Neuronal stem cell (in vitro differentiated cells): ENCODE measurements around the gene NPAS4.

Experiments used
- DNase-seq: peaks from one replicate; pipeline ENCODE4 v3.0.0-alpha.2; 2013; ENCODE audit warnings: low spot score
- H2AFZ ChIP-seq: one replicate; pipeline ENCODE4 v1.6.1; 2013; ENCODE audit warnings: mild to moderate bottlenecking, low read length, inconsistent platforms
- H2AK5ac ChIP-seq: 2 replicates; pipeline ENCODE4 v1.6.1; 2013; ENCODE audit warnings: low read depth, mild to moderate bottlenecking, inconsistent platforms, low read length, moderate library complexity, mixed read lengths
- H2BK120ac ChIP-seq: 2 replicates; pipeline ENCODE4 v1.6.1; 2013; ENCODE audit warnings: low read depth, mild to moderate bottlenecking, inconsistent platforms, low read length, moderate library complexity, mixed read lengths
- H2BK12ac ChIP-seq: one replicate; pipeline ENCODE4 v1.6.1; 2013; ENCODE audit warnings: low read length, inconsistent platforms
- H2BK15ac ChIP-seq: 2 replicates; pipeline ENCODE4 v1.6.1; 2013; ENCODE audit warnings: mild to moderate bottlenecking, low read length, inconsistent platforms, mixed read lengths
- H2BK5ac ChIP-seq: one replicate; pipeline ENCODE4 v1.6.1; 2013; ENCODE audit warnings: inconsistent platforms, mild to moderate bottlenecking, low read length, moderate library complexity
- H3K14ac ChIP-seq: one replicate; pipeline ENCODE4 v1.6.1; 2013; ENCODE audit warnings: low read length, inconsistent platforms
- H3K18ac ChIP-seq: 2 replicates; pipeline ENCODE4 v1.6.1; 2013; ENCODE audit warnings: low read length, inconsistent platforms
- H3K23ac ChIP-seq: 2 replicates; pipeline ENCODE4 v1.6.1; 2013; ENCODE audit warnings: low read depth, mild to moderate bottlenecking, mixed read lengths, low read length, inconsistent platforms; ENCODE audit not compliant: poor library complexity
- H3K27ac ChIP-seq: replicated peaks from 3 replicates; pipeline ENCODE4 v1.5.1; 2013; ENCODE audit warnings: low read length, inconsistent platforms
- H3K27me3 ChIP-seq, 3 experiments: 2 replicates each; pipeline ENCODE4 v1.6.1; 2013; ENCODE audit warnings: low read length in 3 of 3, mild to moderate bottlenecking in 2 of 3, inconsistent platforms in 1 of 3, low read depth in 1 of 3, mixed read lengths in 1 of 3, moderate library complexity in 1 of 3; ENCODE audit not compliant: control insufficient read depth in 3 of 3, insufficient read depth in 3 of 3
- H3K36me3 ChIP-seq, 2 donors: replicated peaks in 1 of 2; 2 replicates each; pipeline ENCODE4 v1.6.1; 2013; ENCODE audit warnings: low read length in 2 of 2; ENCODE audit not compliant: control insufficient read depth in 2 of 2, insufficient read depth in 2 of 2
- H3K4ac ChIP-seq: 2 replicates; pipeline ENCODE4 v1.6.1; 2013; ENCODE audit warnings: inconsistent platforms, mild to moderate bottlenecking, low read length, moderate library complexity
- H3K4me1 ChIP-seq, 2 donors: 1 replicate in 1 of 2; 2 replicates in 1 of 2; pipeline ENCODE4 v1.6.1; 2013; ENCODE audit warnings: low read length in 2 of 2, low read depth in 1 of 2; ENCODE audit not compliant: control insufficient read depth in 2 of 2, insufficient read depth in 1 of 2
- H3K4me2 ChIP-seq: one replicate; pipeline ENCODE4 v1.6.1; 2013; ENCODE audit warnings: mild to moderate bottlenecking, low read length, inconsistent platforms; ENCODE audit not compliant: insufficient read depth, poor library complexity, severe bottlenecking
- H3K4me3 ChIP-seq, 2 donors: 2 replicates each; pipeline ENCODE4 v1.5.1; 2013; ENCODE audit warnings: low read length in 2 of 2, mild to moderate bottlenecking in 2 of 2, inconsistent platforms in 1 of 2, moderate library complexity in 1 of 2
- H3K79me1 ChIP-seq: one replicate; pipeline ENCODE4 v1.6.1; 2013; ENCODE audit warnings: low read depth, mild to moderate bottlenecking, inconsistent platforms, low read length, moderate library complexity
- H3K9ac ChIP-seq: one replicate; pipeline ENCODE4 v1.6.1; 2013; ENCODE audit warnings: mild to moderate bottlenecking, low read depth, low read length, inconsistent platforms; ENCODE audit not compliant: poor library complexity
- H3K9me3 ChIP-seq, 2 donors: replicated peaks in 1 of 2; 2 replicates each; pipeline versions ENCODE3 to v1.6.1; 2013; ENCODE audit warnings: low read length in 2 of 2, mild to moderate bottlenecking in 2 of 2, inconsistent platforms in 1 of 2, low read depth in 1 of 2, mixed read lengths in 1 of 2, moderate library complexity in 1 of 2; ENCODE audit not compliant: control insufficient read depth in 2 of 2, insufficient read depth in 1 of 2
- H4K8ac ChIP-seq: one replicate; pipeline ENCODE4 v1.6.1; 2013; ENCODE audit warnings: low read depth, mild to moderate bottlenecking, inconsistent platforms, low read length, moderate library complexity
- H4K91ac ChIP-seq: one replicate; pipeline ENCODE4 v1.6.1; 2013; ENCODE audit warnings: low read length, low read depth, mild to moderate bottlenecking, inconsistent platforms; ENCODE audit not compliant: poor library complexity
- WGBS, 2 donors: extraction: QIAGEN DNeasy Blood & Tissue Kit; methylation state at CpG; one replicate each; pipeline ENCODE4 v1.1.7; 2013; ENCODE audit warnings: missing lambda C conversion rate in 2 of 2, mixed read lengths in 1 of 2; ENCODE audit not compliant: insufficient read length in 2 of 2, insufficient replicate concordance in 1 of 2; ENCODE audit errors: extremely low coverage in 2 of 2; 5-methylcytosine and 5-hydroxymethylcytosine counted together

Gene NPAS4

DNA sequence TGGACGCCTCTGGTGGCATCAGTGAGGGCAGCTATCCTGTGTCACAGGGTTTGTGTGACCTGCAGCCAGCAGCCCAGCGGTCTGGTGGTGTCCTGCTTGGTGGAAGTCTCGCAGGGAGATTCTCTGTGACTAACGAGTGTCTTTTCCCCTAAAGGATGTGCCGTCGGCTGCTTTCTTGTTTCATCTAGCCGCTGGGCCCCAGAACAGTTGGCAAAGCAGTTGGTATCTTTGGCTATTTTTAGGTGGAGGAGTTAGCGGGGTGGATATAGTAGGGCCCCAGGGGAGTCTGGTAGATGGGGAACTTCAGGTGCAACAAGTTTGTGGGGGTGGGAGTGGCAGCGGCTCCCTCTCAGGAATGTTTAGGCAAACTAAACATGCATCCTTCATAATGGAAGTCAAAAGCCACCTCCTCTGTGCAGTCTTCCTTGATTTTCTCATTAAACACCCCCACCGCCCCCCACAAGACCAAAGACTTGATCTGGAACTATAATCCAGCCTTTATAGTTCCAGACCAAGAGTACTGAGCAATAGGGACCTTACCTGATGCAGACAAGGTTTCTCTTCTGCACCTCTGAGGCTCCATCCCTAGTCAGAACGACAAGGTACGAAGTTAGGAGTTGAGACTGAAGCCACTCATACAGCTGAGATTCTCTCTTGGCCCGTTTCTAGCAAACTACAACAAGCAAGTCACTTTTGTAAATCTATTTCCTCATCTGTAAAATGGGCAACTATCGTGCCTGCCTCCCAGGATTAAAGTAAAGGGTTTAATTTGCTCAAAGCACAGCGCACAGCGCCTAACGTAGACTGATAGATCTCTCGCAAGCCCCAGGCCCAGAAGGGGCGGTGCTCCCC is 44.8 kb downstream of the NPAS4 start:
- H2AFZ ChIP-seq, result peak overlapping the region; percentile 99
- peak overlapping the region; percentile 59 for H2BK5ac ChIP-seq
- no peak overlapping the region for H2BK15ac ChIP-seq
- no CpG with 5 or more reads among the region's 19 CpGs for WGBS, 2 donors
- peaks cover 2 to 16% of the 10 kb centered on the region in 2 donors for H3K36me3 ChIP-seq
- H3K18ac ChIP-seq, result peak overlapping the region; percentile 22
- H2BK12ac ChIP-seq, result peak overlapping the region; percentile 77
- H3K27me3 ChIP-seq, result no peaks in the 10 kb centered on the region
- no peak overlapping the region for H4K91ac ChIP-seq
- H3K4ac ChIP-seq, result no peak overlapping the region
- no peak overlapping the region for H3K14ac ChIP-seq
- H3K4me1 ChIP-seq, result peaks cover 13 to 26% of the 10 kb centered on the region in 2 donors
- no peak overlapping the region for H3K23ac ChIP-seq
- no peak overlapping the region for H4K8ac ChIP-seq
- no peak overlapping the region for H2BK120ac ChIP-seq
- H3K4me3 ChIP-seq, result peak overlapping the region; percentile 68 to 80
- H3K27ac ChIP-seq, result peak overlapping the region; percentile 16
- peak overlapping the region; percentile 92 for H3K4me2 ChIP-seq
- peak overlapping the region; percentile 78 for H3K9ac ChIP-seq
- peaks cover 0 to 2% of the 10 kb centered on the region in 2 donors for H3K9me3 ChIP-seq
- DNase-seq, result no peak
- H2AK5ac ChIP-seq, result peak overlapping the region; percentile 20
- H3K79me1 ChIP-seq, result no peaks in the 10 kb centered on the region

DNA sequence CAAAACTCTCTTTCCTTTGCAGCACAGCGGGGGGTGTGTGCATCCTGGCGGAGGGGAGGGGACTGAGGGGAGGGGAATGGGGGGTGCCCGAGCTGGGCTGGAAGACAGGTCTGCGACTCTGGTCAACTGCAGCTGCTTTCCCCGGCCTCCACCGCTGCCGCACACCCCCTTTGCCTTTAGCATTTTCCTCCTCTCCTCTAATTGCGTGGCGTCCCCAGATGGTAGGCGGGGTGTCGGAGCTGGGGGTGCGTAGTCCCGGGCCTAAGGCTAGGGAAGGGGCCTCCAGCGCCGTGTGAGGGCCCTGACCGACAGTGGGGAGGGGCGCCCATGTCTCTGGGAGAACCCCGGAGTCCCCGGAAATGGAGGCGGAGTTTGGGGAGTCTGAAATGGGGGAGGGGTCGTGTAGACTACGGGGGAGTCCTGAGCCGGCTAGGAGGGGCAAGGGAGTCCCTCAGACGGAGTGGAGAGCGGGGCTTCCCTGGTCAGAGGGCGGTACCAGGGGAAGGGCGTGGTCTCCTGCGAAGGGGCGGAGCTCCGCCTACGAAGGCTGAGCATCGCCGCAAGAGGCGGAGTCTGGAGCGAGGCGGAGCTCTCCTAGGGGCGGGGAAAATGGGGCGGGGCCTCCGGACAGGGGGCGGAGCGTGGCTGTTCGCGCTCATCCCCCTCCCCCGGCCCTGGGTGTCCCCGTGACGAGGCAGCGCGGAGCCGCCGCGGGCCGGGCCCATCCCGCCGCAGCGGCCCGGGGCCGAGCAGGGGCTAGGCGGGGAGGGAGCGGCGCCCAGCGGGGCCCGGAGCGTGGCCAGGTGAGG is 45.6 kb downstream of the NPAS4 start, which contains the start of gene PELI3:
PELI3 (plus strand) TSS at position 681 of the 809 bp plus-strand sequence. CDS start 1,224 bp downstream, outside the sequence.
- Histone ChIP-seq H3K18ac (peak within 1 kb of the TSS; percentile 91), H3K9ac (peak within 1 kb of the TSS; percentile 82), H3K23ac (peak within 1 kb of the TSS; percentile 90), H3K36me3 (peaks cover 2 to 23% of the 10 kb centered on the region in 2 donors), H3K79me1 (no peaks in the 10 kb centered on the region), H3K9me3 (peaks cover 0 to 2% of the 10 kb centered on the region in 2 donors), H3K27ac (peak within 1 kb of the TSS; percentile 35), H2BK15ac (no peak within 1 kb of the TSS), H3K27me3 (no peaks in the 10 kb centered on the region), H3K14ac (peak within 1 kb of the TSS; percentile 86), H2BK12ac (peak within 1 kb of the TSS; percentile 1), H3K4me3 (peak within 1 kb of the TSS; percentile 68 to 93), H4K8ac (no peak within 1 kb of the TSS), H2AK5ac (peak within 1 kb of the TSS; percentile 80), H3K4me2 (peak within 1 kb of the TSS; percentile 92), H3K4ac (no peak within 1 kb of the TSS), H2BK5ac (peak within 1 kb of the TSS; percentile 55), H2BK120ac (no peak within 1 kb of the TSS), H2AFZ (peak within 1 kb of the TSS; percentile 99), H3K4me1 (peaks cover 13 to 26% of the 10 kb centered on the region in 2 donors), H4K91ac (no peak within 1 kb of the TSS)
- peak; percentile 96 for DNase-seq
- WGBS, 2 donors, result no CpG with 5 or more reads among the region's 63 CpGs

DNA sequence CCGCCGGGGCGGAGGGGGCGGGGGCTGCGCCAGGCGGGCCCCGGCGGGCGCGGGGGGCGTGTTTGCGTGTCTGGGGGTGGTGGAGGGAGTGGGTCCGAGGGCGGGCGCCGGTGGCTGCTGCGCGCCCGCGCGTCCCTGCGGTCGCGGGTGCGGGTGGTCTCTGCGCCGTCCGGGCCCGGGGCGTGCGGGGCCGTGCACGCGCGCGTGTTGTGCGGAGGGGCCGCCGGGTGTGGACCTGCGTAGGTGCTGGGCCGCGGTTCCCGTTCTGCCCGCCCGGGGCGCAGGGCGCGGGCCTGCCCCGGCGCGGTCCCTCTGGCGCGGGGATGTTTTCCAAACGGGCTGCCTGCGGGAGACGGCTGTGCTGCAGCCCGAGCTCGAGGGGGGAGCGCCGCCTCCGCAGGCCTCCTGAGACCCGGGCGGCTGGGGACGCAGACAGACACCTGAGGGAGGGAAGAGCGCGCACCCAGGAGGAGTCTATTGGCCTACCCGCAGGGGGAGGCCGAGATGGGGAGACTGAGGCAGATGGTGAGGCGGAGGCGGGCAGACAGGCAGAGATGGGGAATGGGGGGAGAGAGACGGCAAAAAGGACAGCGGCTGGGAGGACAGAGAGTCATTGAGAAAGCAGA is 46.3 kb downstream of the NPAS4 start:
- peaks cover 4 to 28% of the 10 kb centered on the region in 2 donors for H3K36me3 ChIP-seq
- no peak overlapping the region for H4K91ac ChIP-seq
- no CpG with 5 or more reads among the region's 72 CpGs for WGBS, 2 donors
- peak overlapping the region; percentile 91 for H3K18ac ChIP-seq
- peak overlapping the region; percentile 1 for H2BK12ac ChIP-seq
- H2AFZ ChIP-seq, result peak overlapping the region; percentile 99
- H2BK120ac ChIP-seq, result no peak overlapping the region
- no peak overlapping the region for H4K8ac ChIP-seq
- peak overlapping the region; percentile 92 for H3K4me2 ChIP-seq
- no peak overlapping the region for H3K4ac ChIP-seq
- no peak overlapping the region for H2BK15ac ChIP-seq
- H3K23ac ChIP-seq, result peak overlapping the region; percentile 90
- H3K27me3 ChIP-seq, result no peaks in the 10 kb centered on the region
- peaks cover 0 to 2% of the 10 kb centered on the region in 2 donors for H3K9me3 ChIP-seq
- no peaks in the 10 kb centered on the region for H3K79me1 ChIP-seq
- peaks cover 13 to 26% of the 10 kb centered on the region in 2 donors for H3K4me1 ChIP-seq
- no peak overlapping the region for H3K27ac ChIP-seq
- DNase-seq, result peak; percentile 33
- H3K14ac ChIP-seq, result peak overlapping the region; percentile 86
- H2BK5ac ChIP-seq, result peak overlapping the region; percentile 55
- peak overlapping the region; percentile 82 for H3K9ac ChIP-seq
- peak overlapping the region; percentile 80 for H2AK5ac ChIP-seq
- peak overlapping the region; percentile 68 to 93 for H3K4me3 ChIP-seq
